GM21723 (cell line): Measurements from ENCODE around the gene NT5DC4.
"Not testable (repeated sequence)": the region's sequence is repeated elsewhere in the genome, so short reads cannot be mapped to it uniquely, and the experiment has no call there.

Experiments
- ATAC-seq: cut with Tn5 transposase; IDR thresholded peaks from one replicate; pipeline ENCODE4 v1.9.1; 2021; ENCODE audit warnings: mild to moderate bottlenecking, moderate library complexity; ENCODE audit not compliant: unreplicated experiment

NT5DC4 gene

DNA sequence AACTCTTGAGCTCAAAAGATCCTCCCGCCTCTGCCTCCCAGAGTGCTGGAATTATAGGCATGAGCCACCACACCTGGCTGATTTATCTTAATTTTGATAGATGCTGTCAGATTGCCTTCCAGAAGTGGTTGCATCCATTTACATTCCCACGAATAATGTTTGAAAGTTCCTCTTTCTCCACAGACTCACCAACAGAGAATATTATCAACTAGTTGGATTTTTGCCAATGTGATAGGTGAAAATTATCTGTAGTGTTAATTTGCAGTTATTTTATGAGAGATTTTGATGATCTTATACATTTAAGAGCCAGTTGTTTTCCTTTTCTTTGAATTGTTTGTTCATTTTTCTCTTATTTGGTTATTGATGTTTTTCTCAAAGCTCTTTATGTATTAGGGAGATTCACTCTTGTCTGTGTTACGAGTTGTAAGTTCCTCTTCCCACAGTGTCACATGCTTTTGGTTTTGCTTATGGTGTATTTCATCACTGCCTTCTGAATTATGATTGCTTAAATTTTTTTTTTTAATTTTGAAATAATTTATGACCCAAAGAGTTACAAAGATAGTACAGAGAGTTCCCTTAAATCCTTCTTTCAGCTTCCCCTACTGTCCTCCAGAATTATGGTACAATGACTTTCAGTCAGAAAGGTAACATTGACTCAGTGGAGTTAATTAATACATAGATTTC lies 20.7 kb upstream of the NT5DC4 start:
- ATAC-seq, result peak; percentile 47

GRCh38 chr2:112701052-112701451 lies 19.8 kb upstream of the NT5DC4 start:
- no peak for ATAC-seq

DNA sequence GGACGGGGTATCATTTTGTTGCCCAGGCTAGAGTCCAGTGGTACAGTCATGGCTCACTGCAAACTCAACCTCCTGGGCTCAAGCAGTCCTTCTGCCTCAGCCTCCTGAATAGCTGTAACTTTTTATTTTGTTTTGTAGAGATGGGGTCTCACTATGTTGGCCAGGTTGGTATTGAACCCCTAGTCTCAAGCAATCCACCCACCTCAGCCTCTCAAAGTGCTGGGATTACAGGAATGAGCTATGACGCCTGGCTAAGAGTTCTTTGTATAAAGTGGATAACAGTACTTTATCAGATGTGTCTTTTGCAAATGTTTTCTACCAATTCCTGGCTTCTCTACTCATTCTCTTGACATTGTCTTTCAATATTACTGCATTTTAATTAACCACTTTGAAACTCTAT lies 17.1 kb upstream of the NT5DC4 start:
- ATAC-seq, result no peak

DNA sequence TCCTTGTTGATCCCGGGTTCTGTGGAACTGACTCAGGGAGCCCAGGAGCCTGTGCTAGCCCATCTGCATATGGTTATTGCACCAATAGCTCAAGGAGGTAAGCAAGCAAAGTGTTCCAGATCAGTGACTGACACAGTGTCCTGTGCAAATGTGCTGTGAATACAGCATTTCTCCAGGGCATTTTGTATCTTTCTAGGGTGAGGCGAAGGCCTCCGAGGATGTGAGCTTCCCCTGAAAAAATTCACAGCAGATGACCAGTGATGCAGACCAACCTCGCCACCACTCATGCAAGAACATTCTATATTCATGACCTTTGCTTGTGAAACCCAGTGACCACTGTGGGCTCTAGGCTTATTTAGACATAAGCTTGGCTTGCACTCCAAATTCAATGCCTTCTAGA lies 15.2 kb upstream of the NT5DC4 start:
- ATAC-seq, result no peak

DNA sequence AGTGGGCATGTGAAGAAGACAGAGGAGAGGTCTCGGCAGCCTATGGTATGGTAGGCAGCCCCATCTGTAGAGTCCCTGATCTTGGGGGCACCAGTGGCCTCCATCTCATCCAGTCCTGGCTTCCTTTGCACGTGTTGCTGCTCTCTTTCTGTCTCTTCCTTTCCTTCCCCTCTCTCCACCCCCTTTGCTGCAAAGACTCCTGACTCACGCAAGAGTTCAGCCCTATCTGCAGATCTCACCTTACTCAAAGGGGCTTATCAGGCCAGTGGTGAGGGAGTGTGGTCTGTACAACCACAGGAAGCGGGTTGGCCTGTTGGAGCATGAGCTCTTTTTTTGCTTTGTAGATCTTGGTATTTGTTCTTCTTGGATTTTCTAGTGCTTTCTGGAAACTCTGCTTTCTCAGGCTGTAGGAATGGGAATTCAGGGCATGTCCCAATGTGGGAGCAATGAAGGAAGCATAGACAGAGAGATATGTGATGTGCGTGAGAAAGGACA lies 14.6 kb upstream of the NT5DC4 start:
- ATAC-seq, result peak; percentile 34

DNA sequence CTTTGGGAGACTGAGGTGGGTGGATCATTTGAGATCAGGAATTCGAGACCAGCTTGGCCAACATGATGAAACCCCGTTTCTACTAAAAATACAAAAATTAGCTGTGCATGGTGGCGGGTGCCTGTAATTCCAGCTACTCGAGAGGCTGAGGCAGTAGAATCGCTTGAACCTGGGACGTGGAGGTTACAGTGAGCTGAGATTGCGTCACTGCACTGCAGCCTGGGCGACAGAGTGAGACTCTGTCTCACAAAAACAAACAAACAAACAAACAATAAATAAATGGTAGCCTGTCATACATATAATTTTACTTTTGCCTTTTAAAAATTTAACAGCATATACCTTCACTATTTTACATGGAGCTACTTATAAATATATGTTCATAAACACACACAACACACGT lies 13.9 kb upstream of the NT5DC4 start:
- not testable (repeated sequence) for ATAC-seq

DNA sequence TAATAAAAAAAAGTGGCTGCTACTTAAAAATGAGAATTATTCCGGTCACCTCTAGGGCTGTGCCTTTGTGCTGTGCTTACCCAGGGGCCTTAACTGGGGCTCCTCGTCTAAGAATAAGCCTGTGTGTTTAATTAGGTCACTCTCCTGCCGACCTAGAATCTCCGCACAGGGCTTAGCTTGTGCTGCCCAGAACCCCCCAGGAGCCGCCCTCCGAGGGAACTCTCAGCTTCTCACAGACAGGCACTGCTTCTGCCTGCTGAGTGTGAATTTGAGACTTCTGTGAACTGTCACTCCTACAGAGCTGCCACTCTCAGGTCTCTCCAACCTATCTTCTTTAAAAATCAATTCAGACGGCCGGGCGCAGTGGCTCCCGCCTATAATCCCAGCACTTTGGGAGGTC lies 11.9 kb upstream of the NT5DC4 start:
- ATAC-seq, result no peak

DNA sequence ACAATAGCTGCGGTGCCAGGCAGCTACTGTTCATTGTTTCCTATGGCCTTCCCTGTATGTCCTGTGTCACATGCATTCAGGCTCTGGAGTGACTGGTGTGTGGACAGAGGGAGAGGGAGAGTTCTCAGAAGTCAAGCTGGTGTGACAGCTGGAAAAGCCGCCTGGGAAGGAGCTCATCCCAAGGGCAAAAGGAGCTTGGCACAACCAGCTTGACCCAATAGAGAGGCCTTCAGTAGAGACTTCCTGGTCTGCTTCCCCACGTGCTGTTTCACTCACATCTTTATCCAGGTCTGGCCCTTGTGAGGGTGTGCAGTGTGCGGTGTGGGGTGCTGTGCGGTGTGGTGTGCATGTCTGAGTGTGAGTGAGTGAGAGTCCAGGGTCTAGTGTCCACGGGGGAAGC lies 11.1 kb upstream of the NT5DC4 start:
- ATAC-seq, result no peak

- ATAC-seq, result no peak
These were observed 9.7 kb upstream of the NT5DC4 start for GRCh38 chr2:112710956-112711750.

DNA sequence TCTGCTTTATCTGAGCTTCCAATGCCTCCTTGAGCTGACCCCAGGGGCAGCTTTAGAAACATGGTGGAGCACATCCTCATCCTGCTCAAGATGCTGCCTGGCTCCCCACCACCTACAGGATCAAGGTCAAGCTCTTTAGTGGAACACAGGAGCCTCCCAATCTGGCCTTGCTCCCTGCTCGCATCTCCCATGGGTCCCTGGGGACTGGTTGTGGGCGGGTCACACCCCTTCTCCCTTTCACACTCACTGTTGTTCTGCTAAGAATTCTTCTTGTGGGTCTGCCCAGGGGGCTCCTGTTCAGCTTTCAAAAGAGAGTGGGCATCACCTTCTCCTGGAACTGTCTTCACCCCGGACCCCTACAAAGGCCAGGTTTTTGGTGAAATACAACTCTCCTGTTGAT lies 8.4 kb upstream of the NT5DC4 start:
- no peak for ATAC-seq

GRCh38 chr2:112712903-112713584 lies 7.8 kb upstream of the NT5DC4 start:
- no peak for ATAC-seq

DNA sequence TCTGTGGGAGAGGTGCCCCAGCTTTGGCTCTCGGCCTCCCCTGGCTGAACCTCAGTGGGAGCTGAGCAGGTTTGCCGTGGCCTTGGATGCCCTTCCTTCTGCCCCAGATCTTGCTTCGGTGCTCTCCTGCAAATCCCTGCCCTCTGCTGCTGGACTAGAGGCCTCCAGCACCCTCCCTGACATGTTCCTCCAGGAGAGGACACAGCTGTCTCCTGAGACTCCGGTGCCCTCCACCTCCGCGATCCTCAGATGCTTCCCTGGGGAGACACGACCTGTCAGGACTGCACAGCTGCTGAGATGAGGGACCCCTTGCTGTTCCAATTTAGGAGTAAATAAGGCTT lies 7.3 kb upstream of the NT5DC4 start:
- ATAC-seq, result no peak

DNA sequence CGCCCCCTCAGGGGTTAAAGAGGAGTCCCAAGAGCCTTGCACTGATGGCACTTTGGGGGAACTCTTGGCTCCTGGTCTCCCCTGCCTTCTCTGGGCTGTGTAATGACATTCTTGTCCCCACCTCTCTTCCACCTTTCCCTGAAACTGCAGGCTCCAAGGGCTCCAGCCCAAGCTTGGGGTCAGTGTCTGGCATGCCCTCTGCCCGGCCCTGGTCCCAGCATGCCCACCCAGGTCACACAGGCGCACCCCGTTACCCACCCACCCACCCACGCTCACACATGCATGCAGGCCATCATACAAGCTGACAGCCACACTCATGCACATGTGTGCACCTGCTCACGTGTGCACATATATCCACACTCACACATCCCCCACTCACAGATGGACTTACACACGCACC lies 6.9 kb upstream of the NT5DC4 start:
- no peak for ATAC-seq

DNA sequence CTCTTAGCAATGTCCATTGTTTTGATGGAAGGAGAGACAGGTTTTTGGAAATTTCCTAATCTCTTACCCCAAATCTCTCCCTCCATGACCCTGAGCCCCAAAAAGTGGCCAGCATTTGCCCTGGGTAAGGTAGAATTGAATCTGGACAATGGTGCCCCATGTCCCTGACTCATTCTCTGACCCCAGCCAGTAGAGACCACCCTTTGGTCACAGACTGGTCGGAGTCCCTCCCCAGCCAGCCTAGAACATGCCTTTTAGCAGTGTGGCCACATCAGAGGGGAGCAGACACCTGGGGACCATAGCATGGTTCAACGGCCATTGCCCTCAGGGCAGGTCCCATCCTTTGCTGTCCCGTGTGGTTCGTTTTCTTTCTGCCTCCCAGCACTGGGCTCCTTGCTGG lies 6.5 kb upstream of the NT5DC4 start:
- no peak for ATAC-seq

DNA sequence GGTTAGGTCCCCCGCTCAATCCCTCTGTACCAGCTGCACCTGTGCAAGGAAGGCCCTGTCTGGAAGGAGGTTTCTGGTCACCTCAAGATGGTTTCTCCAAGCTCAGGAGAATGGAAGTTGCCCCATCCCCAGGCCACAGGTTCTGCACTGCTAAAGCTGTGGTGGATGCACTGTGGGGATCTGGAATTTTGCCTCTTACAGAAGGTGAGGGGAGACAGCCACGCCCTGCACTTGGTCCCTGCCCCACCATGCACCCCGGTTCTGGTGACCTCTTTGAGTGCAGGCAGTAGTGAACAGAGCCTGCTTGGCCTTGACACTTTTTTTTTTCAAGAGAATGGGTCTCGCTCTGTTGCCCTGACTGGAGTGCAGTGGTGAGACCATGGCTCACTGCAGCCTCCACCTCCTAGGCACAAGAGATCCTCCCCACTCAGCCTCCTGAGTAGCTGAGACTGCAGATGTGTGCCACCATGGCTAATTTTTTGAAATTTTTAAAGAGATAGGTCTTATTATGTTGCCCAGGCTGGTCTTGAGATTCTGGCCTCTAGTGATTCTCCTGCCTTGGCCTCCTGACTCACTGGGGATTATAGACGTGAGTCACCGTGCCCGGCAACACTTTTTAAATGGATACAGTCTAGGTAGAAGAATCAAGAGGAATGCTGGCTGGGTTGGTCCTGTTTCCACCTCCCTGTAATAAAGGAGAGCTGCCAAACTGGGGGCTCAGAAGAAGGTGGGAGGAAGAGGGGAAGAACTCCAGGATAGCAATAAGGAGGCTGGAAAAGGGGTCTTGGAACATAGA lies 5.8 kb upstream of the NT5DC4 start:
- no peak for ATAC-seq

- not testable (repeated sequence) for ATAC-seq
These were observed 4.7 kb upstream of the NT5DC4 start for GRCh38 chr2:112716094-112716493.

- ATAC-seq, result not testable (repeated sequence)
These were observed 3.9 kb upstream of the NT5DC4 start for GRCh38 chr2:112716826-112717352.

- no peak for ATAC-seq
These were observed 1.9 kb upstream of the NT5DC4 start for GRCh38 chr2:112718863-112719370.

GRCh38 chr2:112721819-112722522 lies 1.2 kb downstream of the NT5DC4 start:
- no peak for ATAC-seq
